Limb (tissue), 2 donors: ENCODE data around the gene TIMMDC1.
"Not testable (repeated sequence)": the region's sequence is repeated elsewhere in the genome, so short reads cannot be mapped to it uniquely, and the experiment has no call there.

Source experiments
- DNase-seq, 2 donors: peaks; one replicate each; pipeline ENCODE4 v3.0.0-alpha.2; 2016; ENCODE audit errors: extremely low spot score in 2 of 2

The TIMMDC1 gene

DNA sequence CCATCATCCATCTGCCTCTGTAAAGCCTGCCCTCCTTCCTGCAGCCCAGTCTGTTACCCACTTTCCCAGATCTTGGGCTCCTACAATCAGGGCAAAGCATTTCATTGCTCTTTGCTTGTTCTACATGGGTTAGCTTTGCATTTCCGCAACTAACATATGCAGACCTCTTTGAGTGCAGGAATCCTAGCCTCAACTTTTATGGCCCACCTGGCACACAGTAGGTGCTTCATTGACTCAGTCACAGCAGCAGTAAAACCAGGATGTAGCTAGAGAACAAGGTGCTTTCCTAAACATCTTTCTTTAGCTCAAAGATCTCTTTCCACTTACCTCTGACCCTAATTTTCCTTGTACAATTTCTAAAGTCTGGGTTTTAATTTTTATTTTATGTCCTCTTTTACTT lies 57.6 kb downstream of the TIMMDC1 start:
- no peak for DNase-seq

DNA sequence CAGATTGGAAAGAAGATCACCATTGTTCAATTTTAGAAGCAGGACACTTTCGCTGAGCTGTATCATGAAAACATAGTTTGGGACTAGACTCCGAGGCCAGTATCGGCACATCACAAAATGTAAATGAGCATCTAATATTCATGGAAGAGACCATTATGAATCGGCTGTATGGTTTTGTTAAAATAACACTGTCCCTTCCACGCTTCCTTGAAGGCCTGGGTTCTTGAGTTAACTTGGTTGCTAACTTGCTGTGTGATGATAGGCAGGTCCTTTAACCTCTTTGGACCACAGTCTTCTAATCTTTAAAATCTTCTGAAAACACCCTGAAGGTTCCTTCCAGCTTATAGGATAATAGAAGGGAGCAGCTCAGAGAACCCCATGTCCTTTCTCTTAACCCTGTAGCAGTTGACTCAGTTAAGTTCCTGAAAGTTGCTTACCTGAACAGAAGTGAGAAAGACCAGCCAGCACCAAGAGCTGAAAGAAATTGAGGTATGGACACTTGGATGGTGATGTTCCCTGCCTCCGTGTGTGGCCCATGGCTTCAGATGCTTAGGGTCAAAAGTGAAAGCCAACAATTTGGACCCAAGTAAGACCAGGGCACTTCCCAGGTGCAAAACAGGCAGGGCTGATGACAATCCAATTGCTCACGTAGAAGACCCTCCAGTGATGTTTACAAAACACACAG lies 59.0 kb downstream of the TIMMDC1 start:
- no peak for DNase-seq

DNA sequence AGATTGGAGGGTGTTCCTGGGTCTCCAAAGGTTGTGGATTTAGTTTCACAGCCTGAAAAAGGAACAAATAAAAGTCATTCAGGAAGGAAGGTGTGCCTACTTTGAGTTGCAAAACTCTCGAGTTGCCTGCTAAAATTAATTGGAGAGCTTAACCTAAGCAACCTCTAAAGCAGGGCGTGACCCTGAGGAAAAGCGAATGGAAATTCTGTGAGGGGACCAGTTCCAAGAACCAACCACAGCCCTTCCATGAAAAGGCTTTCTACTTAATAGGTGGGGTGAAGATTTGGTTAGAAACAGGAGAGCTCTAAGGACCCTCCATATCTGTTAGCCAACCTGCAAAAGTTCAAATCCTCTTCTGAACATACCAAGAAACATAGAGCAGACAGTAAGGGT lies 59.5 kb downstream of the TIMMDC1 start:
- no peak for DNase-seq

- DNase-seq, result no peak
Observed at GRCh38 chr3:119558626-119559317, 60.4 kb downstream of the TIMMDC1 start.

DNA sequence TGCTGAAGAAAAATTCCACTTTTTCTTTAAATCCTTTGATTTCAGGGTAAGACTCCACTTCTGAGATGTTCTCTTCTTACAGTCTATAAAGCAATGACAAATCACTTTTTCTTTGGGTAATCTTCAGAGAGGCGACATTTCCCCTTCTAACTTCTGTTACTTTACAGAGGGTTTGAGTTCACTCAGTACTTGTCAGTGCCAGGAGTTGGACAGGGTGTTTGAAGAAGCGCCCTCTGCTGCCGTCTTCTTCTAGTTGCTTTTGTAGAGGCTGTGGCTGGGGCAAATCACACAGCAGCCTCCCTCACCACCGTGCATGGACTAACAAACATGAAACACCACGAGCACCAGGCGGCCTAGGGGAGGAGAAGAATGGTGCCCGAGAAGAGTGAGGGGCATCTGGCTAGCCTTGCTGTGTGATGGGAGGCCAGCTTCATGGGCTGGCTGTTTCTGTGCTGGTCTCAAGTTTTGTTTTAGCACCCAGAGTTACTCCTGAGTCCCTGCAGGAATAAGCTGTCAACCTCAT lies 61.2 kb downstream of the TIMMDC1 start, which contains the start of gene CD80:
CD80 (minus strand) TSS at position 174 of the 523 bp plus-strand sequence. CDS start 1,886 bp downstream, outside the sequence.
- DNase-seq, result no peak

GRCh38 chr3:119560160-119560559 lies 61.8 kb downstream of the TIMMDC1 start:
- no peak for DNase-seq

DNA sequence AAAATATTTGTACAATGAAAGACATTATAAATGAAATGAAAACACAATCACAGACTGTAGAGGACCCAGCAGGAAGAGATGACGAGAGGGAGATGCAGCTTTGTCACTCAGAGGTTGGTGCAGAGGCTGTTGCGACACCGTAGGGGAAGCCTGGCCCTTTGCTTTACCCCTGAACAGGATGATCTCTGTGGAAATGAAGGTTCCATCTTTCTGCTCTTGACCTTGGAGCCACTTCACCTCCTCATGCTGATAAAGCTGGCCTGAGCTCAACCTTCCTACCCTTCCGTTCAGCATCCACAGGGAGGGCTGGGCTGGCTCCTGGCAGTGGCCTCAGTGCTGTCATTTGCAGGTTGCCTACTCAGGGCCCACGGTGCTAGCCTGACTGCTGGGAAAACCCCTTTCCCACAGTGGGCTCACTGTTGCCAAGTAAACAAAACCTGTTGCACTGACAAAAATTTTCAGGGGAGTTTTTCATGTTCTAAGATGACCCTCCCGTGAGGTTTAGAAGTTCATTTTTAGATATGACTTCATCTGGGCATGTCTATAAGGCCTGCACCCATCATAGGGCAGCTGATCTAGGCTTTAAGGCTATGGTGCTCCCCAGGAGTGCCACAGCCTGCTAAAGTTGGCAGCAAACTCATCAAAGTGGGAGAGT lies 64.1 kb downstream of the TIMMDC1 start:
- DNase-seq, result no peak

DNA sequence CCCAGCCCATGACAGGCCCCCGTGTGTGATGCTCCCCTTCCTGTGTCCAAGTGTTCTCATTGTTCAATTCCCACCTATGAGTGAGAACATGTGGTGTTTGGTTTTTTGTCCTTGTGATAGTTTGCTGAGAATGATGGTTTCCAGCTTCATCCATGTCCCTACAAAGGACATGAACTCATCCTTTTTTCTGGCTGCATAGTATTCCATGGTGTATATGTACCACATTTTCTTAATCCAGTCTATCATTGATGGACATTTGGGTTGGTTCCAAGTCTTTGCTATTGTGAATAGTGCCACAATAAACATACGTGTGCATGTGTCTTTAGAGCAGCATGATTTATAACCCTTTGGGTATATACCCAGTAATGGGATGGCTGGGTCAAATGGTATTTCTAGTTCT lies 65.0 kb downstream of the TIMMDC1 start:
- DNase-seq, result not testable (repeated sequence)

- no peak for DNase-seq
Observed at GRCh38 chr3:119569156-119569555, 70.8 kb downstream of the TIMMDC1 start.

GRCh38 chr3:119570229-119570628 lies 71.9 kb downstream of the TIMMDC1 start:
- no peak for DNase-seq

GRCh38 chr3:119571230-119571629 lies 72.9 kb downstream of the TIMMDC1 start:
- no peak for DNase-seq

DNA sequence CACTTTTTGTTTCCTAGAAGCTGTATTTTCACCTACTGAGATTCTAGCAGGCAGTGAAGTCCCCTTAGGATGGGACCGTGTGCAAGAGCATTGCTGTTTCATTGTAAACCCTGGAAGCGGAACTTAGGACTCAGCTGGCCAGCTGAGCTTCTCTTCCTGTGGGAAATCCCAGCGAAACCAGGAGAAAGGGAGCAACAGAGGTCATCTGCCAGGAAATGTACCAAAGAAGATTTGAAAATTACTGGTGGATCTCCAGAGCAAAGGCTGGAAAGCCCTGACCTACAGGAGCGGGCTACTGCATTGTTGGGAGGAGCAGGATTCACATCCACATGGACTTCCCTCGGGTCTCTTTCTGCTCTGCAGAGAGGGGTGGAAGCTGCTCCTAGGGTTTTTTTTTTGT lies 73.3 kb downstream of the TIMMDC1 start:
- no peak for DNase-seq
